Activated CD4-positive, alpha-beta T cell treated with anti-CD3 and anti-CD28 coated beads for 36 hours (primary cell): ENCODE data around the gene DHX34. TPM values are rescaled to one million over a fixed set of nuclear protein-coding genes. Genes with fewer than 3 reads are reported as not detected.
"Not testable (repeated sequence)": the region's sequence is repeated elsewhere in the genome, so short reads cannot be mapped to it uniquely, and the experiment has no call there.

ENCODE experiments used
- ATAC-seq: fragments of 200-7000 bp; cut with Tn5 transposase; one replicate; pipeline ENCODE4 v1.10.0; 2021; ENCODE audit warnings: mild to moderate bottlenecking, moderate library complexity
- CTCF ChIA-PET: fragments of 350-600 bp; sonication (Branson Sonifier 250); formaldehyde crosslinking; loops from one replicate; lab custom pipeline; 2021; ENCODE audit warnings: antibody characterized with exemption; lab: Charles Lee
- POLR2A ChIA-PET: fragments of 350-600 bp; sonication (Branson Sonifier 250); formaldehyde crosslinking; loops from one replicate; lab custom pipeline; 2021; ENCODE audit warnings: antibody characterized with exemption, inconsistent platforms; lab: Charles Lee
- DNase-seq: peaks from one replicate; pipeline ENCODE4 v3.0.0-alpha.2; 2020
- H3K27ac Mint-ChIP-seq: one replicate; pipeline ENCODE4 v1.8.0; 2021; ENCODE audit warnings: mixed read lengths
- H3K27me3 Mint-ChIP-seq: one replicate; pipeline ENCODE4 v1.8.0; 2021; ENCODE audit warnings: mixed read lengths
- H3K36me3 Mint-ChIP-seq: one replicate; pipeline ENCODE4 v1.8.0; 2021; ENCODE audit warnings: low read depth, mixed read lengths
- H3K4me1 Mint-ChIP-seq: one replicate; pipeline ENCODE4 v1.8.0; 2021; ENCODE audit warnings: mixed read lengths
- H3K4me3 Mint-ChIP-seq: one replicate; pipeline ENCODE4 v1.8.0; 2021; ENCODE audit warnings: mild to moderate bottlenecking, moderate library complexity, mixed read lengths
- H3K9me3 Mint-ChIP-seq: one replicate; pipeline ENCODE4 v1.8.0; 2021; ENCODE audit warnings: low read depth, mixed read lengths
- intact Hi-C, 2 experiments: fragments of 100-400 bp; cut with DNase I in 1 of 2; cut with micrococcal nuclease in 1 of 2; formaldehyde crosslinking; loops; one replicate each; pipeline versions ENCODE4 v1.14.2 to v1.15.1; 2022 to 2024; cut with DNase I, micrococcal nuclease
- total RNA-seq, 2 experiments: library from RNA; stranded (reverse); gene quantifications; one replicate each; pipeline ENCODE4 v1.2.3, GENCODE V29; 2021

The DHX34 gene
- total RNA-seq, 2 experiments from 2014 or later: 15.4 to 17.9 TPM

DNA sequence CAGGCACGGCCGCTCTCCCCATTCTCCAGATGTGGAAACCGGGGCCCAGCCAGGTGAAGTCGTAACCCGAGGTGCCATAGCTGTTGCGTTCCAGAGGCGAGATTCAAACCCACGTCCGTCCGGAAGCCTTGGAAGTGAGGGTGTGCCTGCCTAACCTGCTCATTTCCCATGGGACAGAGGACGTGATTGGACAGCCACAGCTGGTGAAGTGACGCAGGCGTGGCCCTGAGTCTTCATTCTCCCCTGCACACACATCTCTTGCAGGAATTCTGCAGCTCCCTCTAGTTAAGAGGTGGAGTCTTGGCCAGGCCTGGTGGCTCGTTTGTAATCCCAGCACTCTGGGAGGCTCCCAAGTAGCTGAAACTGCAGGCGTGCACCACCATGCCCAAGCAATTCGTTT, 53.4 kb downstream of the DHX34 start:
- no peaks in the 10 kb centered on the region for H3K4me1 Mint-ChIP-seq
- H3K9me3 Mint-ChIP-seq: no peaks in the 10 kb centered on the region
- DNase-seq (no peak), ATAC-seq (no peak)
- no peak overlapping the region for H3K27ac Mint-ChIP-seq
- peaks cover 23% of the 10 kb centered on the region for H3K27me3 Mint-ChIP-seq
- ChIA-PET CTCF (interaction anchor here (0.6 kb wide), 1 partner anchor 1313 kb away, joined by 3 read pairs; no protein-coding TSS in a partner anchor), POLR2A (no interaction called here)
- H3K36me3 Mint-ChIP-seq: no peaks in the 10 kb centered on the region
- intact Hi-C loops: no loop called here
- H3K4me3 Mint-ChIP-seq: no peak overlapping the region

DNA sequence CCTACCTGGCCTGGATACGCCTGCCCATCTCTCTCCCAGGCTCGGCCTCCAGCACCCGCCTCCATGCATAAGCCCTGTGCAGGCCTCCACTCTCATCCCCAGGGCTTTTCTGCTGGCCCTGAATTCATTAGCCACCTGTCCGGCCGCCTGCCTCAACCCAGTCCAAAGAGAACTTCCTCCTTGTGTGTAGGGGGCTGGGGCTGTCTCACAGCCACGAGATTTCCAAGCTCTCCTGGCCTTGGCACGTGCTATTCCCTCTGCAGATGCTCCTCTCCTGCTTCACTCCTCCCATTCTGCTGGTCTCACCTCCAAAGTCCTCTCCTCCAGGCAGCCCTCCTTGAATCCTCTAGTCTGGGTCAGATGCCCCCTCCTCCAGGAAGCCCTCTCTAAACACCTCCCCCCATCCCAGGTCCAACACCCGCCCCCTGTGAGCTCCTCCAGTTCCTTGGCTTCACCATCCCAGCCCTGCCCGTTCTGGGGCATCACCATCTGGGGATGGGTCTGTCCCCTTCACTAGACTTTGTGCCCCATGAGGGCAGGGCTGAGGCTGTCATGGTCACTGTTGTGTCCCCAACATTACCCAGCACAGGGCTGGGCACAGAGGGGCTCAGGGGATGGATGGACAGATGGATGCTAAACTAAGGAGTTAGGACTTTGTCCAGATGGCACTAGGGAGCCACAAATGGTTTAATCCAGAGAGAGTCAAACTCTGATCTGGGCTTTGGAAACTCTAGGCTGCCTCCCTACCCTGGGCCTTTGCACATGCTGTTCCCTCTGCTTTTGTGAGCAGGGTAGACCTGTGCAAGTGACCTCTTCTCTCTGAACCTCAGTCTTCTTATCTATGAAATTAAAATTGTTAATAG, 55.5 kb downstream of the DHX34 start:
- CTCF ChIA-PET: interaction anchor here (0.5 kb wide), 1 partner anchor 20 kb away, joined by 3 read pairs; no protein-coding TSS in a partner anchor
- ATAC-seq: no peak
- Mint-ChIP-seq H3K4me1 (no peaks in the 10 kb centered on the region), H3K36me3 (no peaks in the 10 kb centered on the region), H3K9me3 (no peaks in the 10 kb centered on the region), H3K27me3 (peaks cover 31% of the 10 kb centered on the region), H3K4me3 (no peak overlapping the region), H3K27ac (no peak overlapping the region)
- POLR2A ChIA-PET: interaction anchor here (0.6 kb wide), 1 partner anchor 762 kb away, joined by 6 read pairs; no protein-coding TSS in a partner anchor
- intact Hi-C loops: no loop called here
- no peak for DNase-seq

DNA sequence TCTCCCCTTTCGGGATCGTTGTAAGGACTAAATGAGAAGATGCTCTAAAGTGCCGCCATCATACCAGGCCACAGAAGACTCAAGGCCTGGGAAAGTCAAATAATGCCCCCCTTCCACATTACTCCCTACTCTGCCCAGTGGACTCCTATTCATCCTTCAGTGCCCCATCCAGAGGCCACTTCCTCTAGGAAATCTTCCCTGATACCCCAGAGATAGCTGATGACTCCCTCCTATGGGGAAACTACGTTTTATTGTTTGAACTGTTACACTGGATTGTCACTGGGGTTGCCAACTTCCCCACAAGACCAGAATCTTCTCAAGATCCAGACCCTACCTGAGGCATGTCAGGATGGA, 56.1 kb downstream of the DHX34 start:
- POLR2A ChIA-PET: no interaction called here
- no peak overlapping the region for H3K27ac Mint-ChIP-seq
- peaks cover 31% of the 10 kb centered on the region for H3K27me3 Mint-ChIP-seq
- no peaks in the 10 kb centered on the region for H3K9me3 Mint-ChIP-seq
- CTCF ChIA-PET: no interaction called here
- H3K4me3 Mint-ChIP-seq: no peak overlapping the region
- no peak for DNase-seq
- H3K4me1 Mint-ChIP-seq: no peaks in the 10 kb centered on the region
- ATAC-seq: no peak
- intact Hi-C loops: no loop called here
- no peaks in the 10 kb centered on the region for H3K36me3 Mint-ChIP-seq

DNA sequence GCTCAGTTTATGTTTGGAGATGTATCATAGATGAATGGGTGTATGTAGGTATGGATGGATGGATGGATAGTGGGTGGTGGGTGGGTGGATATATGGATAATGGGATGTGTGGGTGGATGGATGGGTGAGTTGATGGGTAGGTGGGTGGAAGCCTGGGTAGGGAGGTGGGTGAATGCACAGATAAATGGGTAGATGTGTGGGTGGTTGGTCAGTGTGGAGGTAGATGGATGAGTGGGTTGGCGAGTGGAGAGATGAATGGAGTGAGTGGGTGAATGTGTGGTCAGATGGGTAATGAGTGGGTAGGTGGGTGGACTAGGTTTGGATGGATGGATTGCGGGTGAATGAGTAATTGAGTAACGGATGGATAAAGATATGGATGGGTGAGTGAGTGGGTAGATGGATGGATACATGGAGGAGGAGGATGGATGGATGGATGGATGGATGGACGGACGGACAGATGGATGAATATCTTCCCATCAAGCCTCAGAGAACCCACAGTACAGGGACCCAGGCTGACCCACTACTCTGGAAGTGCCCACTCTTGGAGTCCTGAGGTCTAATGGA, 56.8 kb downstream of the DHX34 start:
- Mint-ChIP-seq H3K4me1 (no peaks in the 10 kb centered on the region), H3K27me3 (peaks cover 31% of the 10 kb centered on the region), H3K9me3 (no peaks in the 10 kb centered on the region), H3K36me3 (no peaks in the 10 kb centered on the region), H3K27ac (no peak overlapping the region), H3K4me3 (no peak overlapping the region)
- ATAC-seq (no peak), DNase-seq (no peak)
- POLR2A ChIA-PET: no interaction called here
- intact Hi-C loops: no loop called here
- CTCF ChIA-PET: no interaction called here

DNA sequence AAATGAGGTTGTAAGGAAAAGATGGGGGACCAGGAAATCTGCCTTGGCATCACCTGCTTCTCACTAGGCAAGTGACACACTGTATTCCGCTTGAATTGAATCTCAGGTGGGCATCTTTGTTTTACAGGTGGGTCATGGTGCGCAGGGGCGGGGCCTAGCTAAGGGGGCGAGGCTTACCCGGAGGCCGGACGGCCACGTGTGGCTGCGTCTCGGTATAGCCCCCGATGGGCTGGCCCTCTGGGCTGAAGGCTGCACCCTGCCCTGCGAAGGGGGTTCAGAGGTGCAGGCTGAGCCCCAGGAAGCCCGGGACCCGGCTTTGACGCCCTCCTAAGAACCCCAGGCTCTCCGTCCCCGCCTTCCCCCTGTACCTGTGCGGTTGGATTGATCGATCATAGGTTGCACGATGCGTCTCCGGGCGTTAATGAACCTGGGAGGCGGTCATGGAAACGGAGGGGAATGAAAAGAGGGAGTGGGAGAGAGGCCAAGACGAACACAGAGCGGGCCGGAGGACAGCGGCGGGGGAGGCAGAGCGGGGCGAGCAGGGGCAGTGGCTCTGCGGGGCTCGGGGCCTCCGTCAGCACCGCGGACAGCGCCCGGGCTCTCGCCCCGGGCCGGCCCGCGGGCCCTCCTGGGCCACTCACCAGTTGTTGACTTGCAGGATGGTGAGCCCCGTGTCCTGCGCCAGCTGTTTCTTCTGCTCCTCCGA, 57.7 kb downstream of the DHX34 start:
- no peaks in the 10 kb centered on the region for H3K4me1 Mint-ChIP-seq
- POLR2A ChIA-PET: no interaction called here
- ATAC-seq (peak; percentile 33), DNase-seq (no peak)
- peaks cover 31% of the 10 kb centered on the region for H3K27me3 Mint-ChIP-seq
- no peaks in the 10 kb centered on the region for H3K9me3 Mint-ChIP-seq
- no peak overlapping the region for H3K4me3 Mint-ChIP-seq
- CTCF ChIA-PET: no interaction called here
- no peak overlapping the region for H3K27ac Mint-ChIP-seq
- intact Hi-C loops: no loop called here
- H3K36me3 Mint-ChIP-seq: no peaks in the 10 kb centered on the region

DNA sequence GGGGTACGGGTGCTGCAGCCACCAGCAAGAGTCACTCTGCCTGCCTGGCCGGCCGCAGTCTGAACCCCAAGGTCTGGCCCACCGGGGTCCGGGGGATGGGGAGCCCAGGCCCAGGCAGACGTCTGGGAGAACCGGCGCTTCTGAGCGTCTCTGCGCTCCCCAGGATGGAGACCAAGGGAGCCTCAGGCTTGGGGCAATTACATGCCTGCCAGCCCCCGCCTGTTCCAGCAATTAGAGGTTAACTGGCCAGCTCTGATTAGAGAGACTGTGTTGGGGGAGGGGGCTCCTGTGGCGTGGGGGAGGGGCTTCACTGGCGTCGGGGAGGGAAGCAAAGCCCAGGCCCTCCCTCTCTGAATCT, 58.3 kb downstream of the DHX34 start:
- ATAC-seq: no peak
- POLR2A ChIA-PET: no interaction called here
- DNase-seq: no peak
- Mint-ChIP-seq H3K27ac (no peak overlapping the region), H3K4me3 (no peak overlapping the region), H3K9me3 (no peaks in the 10 kb centered on the region), H3K4me1 (no peaks in the 10 kb centered on the region), H3K36me3 (no peaks in the 10 kb centered on the region), H3K27me3 (peaks cover 31% of the 10 kb centered on the region)
- intact Hi-C loops: no loop called here
- CTCF ChIA-PET: interaction anchor here (0.6 kb wide), 1 partner anchor 109 kb away, joined by 3 read pairs; no protein-coding TSS in a partner anchor

DNA sequence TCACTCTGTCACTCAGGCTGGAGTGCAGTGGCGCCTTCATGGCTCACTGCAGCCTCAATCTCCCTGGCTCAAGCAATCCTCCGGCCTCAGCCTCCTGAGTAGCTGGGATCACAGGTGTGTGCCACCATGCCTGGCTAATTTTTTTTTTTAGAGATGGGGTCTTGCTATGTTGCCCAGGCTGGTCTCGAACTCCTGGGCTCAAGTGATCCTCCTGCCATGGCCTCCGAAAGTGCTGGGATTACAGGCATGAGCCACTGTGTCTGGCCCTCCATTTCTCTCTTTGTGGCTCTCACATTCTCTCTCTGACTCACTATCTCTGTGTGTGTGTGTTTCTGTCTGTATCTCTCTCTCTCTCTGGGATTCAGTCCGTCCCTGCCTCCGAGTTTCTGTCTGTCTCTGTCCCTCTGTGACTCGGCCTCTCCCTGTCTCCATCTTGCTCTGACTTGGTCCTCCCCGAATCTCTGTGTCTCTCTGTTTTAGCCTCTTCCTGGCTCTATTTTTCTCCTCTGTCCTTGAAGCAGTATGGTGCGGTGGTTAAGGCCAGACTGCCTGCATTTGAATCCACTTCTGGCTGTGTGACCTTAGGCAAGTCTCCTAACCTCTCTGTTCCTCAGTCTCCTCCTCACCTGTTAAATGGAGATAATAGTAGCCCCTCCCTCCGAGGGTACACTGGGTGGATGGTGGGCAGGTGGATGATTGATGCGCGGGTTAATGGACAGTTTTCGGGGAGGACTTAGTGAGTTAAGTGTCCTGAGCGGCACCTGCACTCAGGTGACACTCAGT, 59.2 kb downstream of the DHX34 start:
- no peaks in the 10 kb centered on the region for H3K4me1 Mint-ChIP-seq
- POLR2A ChIA-PET: no interaction called here
- DNase-seq: no peak
- CTCF ChIA-PET: interaction anchor here (0.6 kb wide), 1 partner anchor 110 kb away, joined by 3 read pairs; no protein-coding TSS in a partner anchor
- peaks cover 33% of the 10 kb centered on the region for H3K27me3 Mint-ChIP-seq
- H3K36me3 Mint-ChIP-seq: no peaks in the 10 kb centered on the region
- H3K4me3 Mint-ChIP-seq: no peak overlapping the region
- H3K9me3 Mint-ChIP-seq: no peaks in the 10 kb centered on the region
- no peak for ATAC-seq
- H3K27ac Mint-ChIP-seq: no peak overlapping the region
- intact Hi-C loops: no loop called here

DNA sequence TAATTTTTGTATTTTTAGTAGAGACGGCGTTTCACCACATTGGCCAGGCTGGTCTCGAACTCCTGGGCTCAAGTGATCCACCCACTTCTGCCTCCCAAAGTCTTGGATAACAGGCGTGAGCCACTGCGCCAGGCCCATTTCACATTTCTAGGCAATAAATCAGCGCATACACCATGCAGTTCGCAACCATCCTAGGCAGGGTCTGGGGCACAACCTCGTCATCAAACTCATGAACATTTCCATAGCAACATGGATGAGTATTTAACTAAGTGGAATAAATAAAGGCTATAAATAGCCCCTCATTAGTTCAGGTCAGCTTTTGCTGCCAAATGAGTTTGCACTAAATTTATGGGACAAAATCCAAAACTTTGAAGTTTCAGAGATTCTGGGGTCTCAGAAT, 62.0 kb downstream of the DHX34 start:
- no peaks in the 10 kb centered on the region for H3K4me1 Mint-ChIP-seq
- intact Hi-C loops: no loop called here
- H3K27me3 Mint-ChIP-seq: peaks cover 35% of the 10 kb centered on the region
- no peaks in the 10 kb centered on the region for H3K36me3 Mint-ChIP-seq
- no peaks in the 10 kb centered on the region for H3K9me3 Mint-ChIP-seq
- H3K27ac Mint-ChIP-seq: no peak overlapping the region
- no peak overlapping the region for H3K4me3 Mint-ChIP-seq
- ChIA-PET POLR2A (no interaction called here), CTCF (no interaction called here)
- DNase-seq: no peak
- ATAC-seq: no peak

DNA sequence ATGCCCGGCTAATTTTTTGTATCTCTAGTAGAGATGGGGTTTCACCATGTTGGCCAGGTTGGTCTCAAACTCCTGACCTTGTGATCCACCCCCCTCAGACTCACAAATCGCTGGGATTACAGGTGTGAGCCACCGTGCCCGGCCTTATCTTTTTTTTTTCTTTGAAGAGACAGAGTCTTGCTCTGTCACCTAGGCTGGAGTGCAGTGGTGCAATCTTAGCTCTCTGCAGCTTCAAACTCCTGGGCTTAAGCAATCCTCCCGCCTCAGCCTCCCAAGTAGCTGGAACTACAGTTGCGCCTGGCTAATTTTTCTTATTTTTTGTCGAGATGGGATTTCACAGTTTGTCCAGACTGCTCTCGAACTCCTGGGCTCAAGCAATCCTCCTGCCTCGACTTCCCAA, 62.6 kb downstream of the DHX34 start:
- H3K27ac Mint-ChIP-seq, H3K9me3 Mint-ChIP-seq, H3K4me1 Mint-ChIP-seq, CTCF ChIA-PET, DNase-seq, POLR2A ChIA-PET, H3K4me3 Mint-ChIP-seq, ATAC-seq, H3K36me3 Mint-ChIP-seq, intact Hi-C loops: not testable (repeated sequence)
- peaks cover 35% of the 10 kb centered on the region for H3K27me3 Mint-ChIP-seq

DNA sequence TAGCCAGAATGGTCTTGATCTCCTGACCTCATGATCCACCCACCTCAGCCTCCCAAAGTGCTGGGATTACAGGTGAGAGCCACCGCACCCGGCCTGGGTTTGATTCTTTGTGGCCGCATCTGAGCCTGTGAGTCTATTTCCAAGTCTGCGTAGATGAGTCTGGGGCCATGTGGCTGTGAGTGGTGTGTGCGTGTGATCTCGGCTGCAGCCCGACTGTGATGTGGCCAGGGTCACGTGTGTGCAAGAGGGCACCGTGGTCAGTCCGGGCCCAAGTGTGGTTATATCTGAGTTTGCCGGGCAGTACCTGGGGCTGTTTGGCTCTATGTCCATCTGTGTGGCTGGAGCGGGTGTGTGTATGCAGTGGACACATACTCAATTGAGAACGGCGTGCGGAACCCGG, 64.8 kb downstream of the DHX34 start:
- peaks cover 46% of the 10 kb centered on the region for H3K27me3 Mint-ChIP-seq
- H3K36me3 Mint-ChIP-seq: no peaks in the 10 kb centered on the region
- ChIA-PET POLR2A (no interaction called here), CTCF (interaction anchor here (1.2 kb wide), 1 partner anchor 14 kb away, joined by 3 read pairs; no protein-coding TSS in a partner anchor)
- intact Hi-C loops: no loop called here
- no peaks in the 10 kb centered on the region for H3K9me3 Mint-ChIP-seq
- DNase-seq (no peak), ATAC-seq (no peak)
- no peak overlapping the region for H3K27ac Mint-ChIP-seq
- no peak overlapping the region for H3K4me3 Mint-ChIP-seq
- H3K4me1 Mint-ChIP-seq: peaks cover 14% of the 10 kb centered on the region

DNA sequence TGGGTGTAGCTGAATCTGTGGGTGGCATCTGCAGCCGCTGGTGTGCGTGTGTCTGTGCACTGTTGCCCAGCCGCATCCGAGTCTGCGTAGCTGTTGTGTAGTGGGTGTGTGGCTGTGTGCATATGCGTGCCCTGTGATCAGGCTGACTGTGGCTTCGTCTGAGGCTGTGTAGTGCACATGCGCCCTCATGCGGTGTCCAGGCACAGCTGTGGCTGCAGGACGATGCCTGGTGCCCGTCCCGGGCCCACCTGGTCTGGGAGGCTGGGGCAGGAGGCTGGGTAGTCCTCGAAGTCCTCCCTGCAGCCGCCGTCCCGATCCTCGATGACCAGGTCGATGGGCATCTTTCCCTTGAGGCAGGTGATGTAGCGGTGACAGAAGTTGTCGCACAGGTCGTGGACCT, 65.4 kb downstream of the DHX34 start:
- Mint-ChIP-seq H3K9me3 (no peaks in the 10 kb centered on the region), H3K27ac (no peak overlapping the region), H3K4me3 (no peak overlapping the region), H3K27me3 (peaks cover 42% of the 10 kb centered on the region), H3K36me3 (no peaks in the 10 kb centered on the region), H3K4me1 (peaks cover 14% of the 10 kb centered on the region)
- ATAC-seq: no peak
- intact Hi-C loops: no loop called here
- POLR2A ChIA-PET: no interaction called here
- no peak for DNase-seq
- CTCF ChIA-PET: interaction anchor here (1.2 to 1.3 kb wide), 2 partner anchors 14 kb away, joined by 3 to 7 read pairs; no protein-coding TSS in a partner anchor
